CD4-positive, alpha-beta T cell treated with Interleukin-2 at 100 ng/mL for 4 hours (primary cell): Measurements from ENCODE around the gene ID3.
"Not testable (repeated sequence)": the region's sequence is repeated elsewhere in the genome, so short reads cannot be mapped to it uniquely, and the experiment has no call there.

Experiments
- DNase-seq: peaks from one replicate; pipeline ENCODE4 v3.0.0-alpha.2; 2020; ENCODE audit warnings: low spot score

Gene ID3

DNA sequence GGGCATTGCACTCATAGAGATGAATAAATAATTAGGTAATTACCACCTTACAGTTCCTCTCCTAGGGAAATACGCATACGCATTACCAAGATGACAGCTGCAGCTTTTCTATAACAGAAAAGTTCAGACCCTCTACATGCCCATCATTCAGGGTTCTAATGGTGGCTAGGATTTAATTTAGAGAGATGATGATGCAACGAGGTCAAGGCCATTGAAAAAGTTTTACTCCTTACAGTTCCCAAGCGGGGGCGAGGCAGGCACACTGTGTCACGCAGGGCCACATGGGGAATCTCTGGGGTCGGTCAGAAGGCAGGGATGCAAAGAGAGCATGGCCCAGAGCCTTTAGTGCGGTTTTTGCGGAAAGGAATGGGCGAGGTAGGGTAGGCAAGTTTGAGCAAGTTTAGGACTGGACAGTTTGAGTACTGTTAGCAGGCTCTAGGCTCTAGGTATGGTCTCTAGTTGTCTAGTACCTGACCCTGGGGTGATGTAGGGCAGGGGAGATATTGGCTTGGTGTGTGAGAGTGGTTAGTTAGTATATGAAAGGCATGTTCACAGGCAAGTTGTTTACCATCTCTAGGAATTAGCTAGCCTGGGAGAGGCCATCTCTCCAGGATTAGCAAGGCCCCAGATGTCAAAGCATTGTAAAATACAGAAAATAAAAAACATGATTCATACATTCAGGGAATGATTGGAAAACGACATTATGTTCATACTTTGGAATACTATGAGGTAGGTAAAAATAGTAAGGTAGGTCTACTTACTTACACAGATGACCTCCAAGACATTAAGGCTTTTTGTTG, 29.6 kb upstream of the ID3 start:
- DNase-seq: no peak

DNA sequence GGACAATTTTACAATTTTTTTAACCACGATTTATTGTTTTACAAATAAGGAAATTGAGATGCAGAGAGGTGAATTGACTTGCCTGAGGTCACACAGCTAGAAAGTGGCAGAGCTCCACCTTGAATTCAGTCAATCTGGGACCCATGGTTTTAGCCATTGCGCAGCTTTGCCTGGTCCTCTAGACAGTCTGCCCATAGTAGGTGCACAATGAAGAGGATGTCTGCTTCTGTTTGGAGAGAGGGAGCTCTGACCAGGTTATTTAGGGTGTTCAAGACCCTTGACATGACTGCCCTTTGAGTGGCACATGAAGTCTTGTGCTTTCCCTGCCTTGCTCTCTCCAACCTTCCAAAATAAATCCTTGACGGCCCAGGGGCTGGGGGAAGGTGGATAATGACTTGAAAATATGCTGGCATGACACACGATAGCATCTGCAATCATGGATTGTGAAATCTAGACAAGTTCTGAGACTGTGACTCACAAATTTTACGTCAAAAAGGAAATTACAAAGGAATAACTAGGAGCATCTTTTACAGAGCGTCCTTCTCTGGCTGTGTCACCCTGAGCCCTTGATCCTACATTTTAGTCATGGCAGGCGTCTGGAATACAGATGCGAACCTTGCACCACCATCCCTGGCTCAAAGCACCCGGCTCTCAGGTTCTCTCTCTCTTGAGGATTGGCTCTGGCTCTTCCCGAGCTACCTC, 26.2 kb upstream of the ID3 start:
- DNase-seq: no peak

DNA sequence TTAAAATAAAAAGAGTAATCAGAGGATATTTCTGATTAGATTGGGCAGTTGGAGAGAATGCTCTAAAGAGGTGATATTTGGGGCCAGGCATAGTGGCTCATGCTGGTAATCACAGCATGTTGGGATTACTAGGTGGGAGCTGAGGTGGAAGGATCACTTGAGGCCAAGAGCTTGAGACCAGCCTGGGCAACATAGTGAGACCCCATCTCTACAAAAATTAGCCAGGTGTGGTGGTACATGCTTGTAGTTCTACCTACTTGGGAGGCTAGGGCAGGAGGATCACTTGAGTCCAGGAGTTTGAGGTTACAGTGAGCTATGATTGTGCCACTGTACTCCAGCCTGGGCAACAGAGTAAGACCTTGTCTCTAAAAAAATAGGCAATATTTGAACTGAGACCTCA, 24.4 kb upstream of the ID3 start:
- DNase-seq: not testable (repeated sequence)

DNA sequence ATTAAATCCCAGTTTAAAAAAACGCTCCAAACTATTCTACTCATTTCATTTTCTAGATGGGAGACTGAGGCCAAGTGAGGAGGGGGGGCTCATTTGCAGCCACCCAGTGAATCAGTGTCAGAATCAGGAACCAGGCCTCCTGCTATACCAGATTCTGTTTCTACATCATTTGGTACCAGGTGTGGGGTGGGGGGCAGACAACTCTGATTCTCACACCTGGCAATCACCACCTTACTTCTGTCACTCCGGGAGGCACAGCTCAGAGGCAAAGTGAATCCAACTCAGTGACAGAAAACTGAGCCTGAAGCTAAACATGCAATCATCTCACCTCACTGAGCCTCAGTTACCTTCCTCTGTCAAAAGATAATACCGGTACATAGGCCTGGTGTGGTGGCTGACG, 23.5 kb upstream of the ID3 start:
- no peak for DNase-seq

GRCh38 chr1:23581219-23581618, 21.9 kb upstream of the ID3 start:
- no peak for DNase-seq

GRCh38 chr1:23578997-23579363, 19.7 kb upstream of the ID3 start:
- no peak for DNase-seq

GRCh38 chr1:23578311-23578996, 19.2 kb upstream of the ID3 start:
- DNase-seq: no peak

GRCh38 chr1:23577056-23578004, 18.0 kb upstream of the ID3 start:
- DNase-seq: no peak

DNA sequence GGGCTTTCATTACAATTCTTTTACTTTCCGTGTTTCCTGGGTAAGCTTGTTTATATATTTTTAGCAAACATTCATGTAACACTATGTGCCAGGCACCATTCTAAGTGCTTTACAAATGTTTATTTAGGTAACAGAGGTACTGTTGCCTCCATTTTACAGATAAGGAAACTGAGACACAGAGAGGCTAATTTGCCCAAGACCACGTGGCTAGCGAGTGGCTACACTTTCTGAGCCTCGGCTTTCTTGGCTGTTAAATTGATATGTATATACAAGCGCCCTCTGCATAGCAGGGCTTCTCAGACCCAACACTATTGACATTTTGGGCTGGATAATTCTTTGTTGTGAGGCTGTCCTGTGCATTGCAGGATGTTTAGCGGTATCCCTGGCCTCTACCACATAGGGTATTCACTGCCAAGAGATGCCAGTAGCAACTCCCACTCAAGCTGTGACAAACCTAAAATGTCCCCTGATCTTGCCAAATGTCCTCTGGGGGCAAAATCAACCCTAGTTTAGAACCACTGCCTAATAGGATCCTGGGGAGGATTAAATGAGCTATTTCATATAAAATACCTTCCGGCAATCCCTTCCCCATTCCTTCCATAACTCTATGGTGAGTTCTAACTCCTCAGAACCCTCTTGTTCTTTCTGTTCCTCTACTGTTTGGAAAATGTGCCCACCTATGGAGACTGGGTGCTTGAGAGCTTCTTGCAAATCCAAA, 17.2 kb upstream of the ID3 start:
- DNase-seq: no peak

DNA sequence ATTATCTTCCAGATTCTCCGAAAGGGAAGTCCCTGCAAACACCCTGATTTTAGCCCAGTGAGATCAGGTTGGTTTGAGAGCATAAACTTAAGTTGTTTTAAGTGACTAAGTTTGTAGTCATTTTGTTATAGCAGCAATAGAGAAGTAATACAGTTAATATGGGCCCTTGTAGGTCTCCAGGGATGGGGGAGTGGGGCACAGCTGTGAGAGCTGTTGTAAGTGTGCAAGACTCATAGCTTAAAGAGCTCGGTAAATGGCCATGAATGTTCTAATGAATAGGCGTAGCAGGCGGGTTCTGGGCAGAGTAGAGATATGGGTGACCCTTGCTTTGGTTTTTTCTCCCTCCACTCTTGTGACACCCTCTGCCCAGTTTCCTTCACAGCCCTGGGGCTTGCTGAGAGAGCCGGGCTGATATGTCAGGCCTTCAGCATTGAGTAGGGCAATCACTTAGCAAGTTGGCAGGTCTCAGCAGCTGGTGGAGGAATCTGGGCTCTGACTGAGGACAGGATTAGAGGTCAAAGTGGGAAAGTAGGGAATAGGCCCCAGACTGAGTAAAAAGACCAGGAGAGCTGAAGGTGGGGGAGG, 16.0 kb upstream of the ID3 start:
- DNase-seq: no peak

- DNase-seq: no peak
These were observed 15.0 kb upstream of the ID3 start for GRCh38 chr1:23574265-23574754.

- no peak for DNase-seq
These were observed 14.4 kb upstream of the ID3 start for GRCh38 chr1:23573574-23574182.

GRCh38 chr1:23571465-23571864, 12.2 kb upstream of the ID3 start:
- DNase-seq: no peak

DNA sequence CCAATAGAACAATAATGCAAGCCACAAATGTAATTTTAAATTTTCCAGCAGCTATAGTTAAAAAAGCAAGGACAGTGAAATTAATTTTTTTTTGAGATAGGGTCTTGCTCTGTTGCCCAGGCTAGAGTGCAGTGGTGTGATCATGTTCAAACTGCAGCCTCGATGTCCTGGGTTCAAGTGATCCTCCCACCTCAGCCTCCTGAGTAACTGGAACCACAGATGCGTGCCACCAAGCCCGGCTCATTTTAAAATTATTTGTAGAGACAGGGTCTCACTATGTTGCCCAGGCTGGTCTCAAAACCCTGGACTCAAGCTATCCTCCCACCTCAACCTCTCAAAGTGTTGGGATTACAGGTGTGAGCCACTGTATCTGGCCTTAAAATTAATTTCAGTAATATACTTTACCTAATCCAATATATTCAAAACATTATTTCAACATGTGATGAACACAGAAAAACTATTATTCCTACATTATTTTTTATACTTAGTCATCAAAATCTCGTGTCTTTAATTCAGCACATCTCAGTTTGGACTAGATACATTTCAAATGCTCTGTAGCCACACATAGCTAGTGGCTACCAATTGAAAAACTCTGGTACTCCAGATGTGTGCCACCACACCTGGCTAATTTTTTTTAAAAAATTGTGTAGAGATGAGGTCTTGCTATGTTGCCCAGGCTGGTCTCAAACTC, 10.8 kb upstream of the ID3 start:
- DNase-seq: no peak

- no peak for DNase-seq
These were observed 9.5 kb upstream of the ID3 start for GRCh38 chr1:23568608-23569383.

- DNase-seq: no peak
These were observed 8.8 kb upstream of the ID3 start for GRCh38 chr1:23567996-23568607.

GRCh38 chr1:23567629-23567995, 8.3 kb upstream of the ID3 start:
- no peak for DNase-seq

GRCh38 chr1:23566304-23566703, 7.0 kb upstream of the ID3 start:
- no peak for DNase-seq

DNA sequence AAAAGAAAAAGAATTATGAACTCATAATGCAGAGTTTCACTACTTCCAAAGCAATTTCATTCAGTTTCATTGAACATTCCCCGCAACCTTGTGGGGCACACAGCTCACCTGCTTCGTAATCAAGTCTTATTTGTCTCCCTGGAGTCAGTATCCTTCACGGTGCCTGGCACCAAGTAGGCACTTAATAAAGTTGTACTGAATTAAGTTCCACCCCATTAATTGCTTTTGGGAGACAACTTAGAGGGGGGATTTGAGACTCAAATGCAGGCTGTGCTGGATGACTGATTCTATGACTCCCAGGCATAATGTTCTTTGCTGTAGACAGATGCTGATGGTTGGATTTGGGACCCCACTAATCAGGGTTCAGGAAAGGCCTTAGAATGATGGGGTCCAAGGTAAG, 6.5 kb upstream of the ID3 start:
- DNase-seq: no peak
